IPS DF 19.7 (cell line): ENCODE results near the gene SEMA3B.
"Not testable (repeated sequence)": the region's sequence is repeated elsewhere in the genome, so short reads cannot be mapped to it uniquely, and the experiment has no call there.

Experiments
- DNase-seq: peaks from one replicate; pipeline ENCODE4 v3.0.0-alpha.2; 2013; ENCODE audit warnings: low read depth, low spot score

SEMA3B gene

DNA sequence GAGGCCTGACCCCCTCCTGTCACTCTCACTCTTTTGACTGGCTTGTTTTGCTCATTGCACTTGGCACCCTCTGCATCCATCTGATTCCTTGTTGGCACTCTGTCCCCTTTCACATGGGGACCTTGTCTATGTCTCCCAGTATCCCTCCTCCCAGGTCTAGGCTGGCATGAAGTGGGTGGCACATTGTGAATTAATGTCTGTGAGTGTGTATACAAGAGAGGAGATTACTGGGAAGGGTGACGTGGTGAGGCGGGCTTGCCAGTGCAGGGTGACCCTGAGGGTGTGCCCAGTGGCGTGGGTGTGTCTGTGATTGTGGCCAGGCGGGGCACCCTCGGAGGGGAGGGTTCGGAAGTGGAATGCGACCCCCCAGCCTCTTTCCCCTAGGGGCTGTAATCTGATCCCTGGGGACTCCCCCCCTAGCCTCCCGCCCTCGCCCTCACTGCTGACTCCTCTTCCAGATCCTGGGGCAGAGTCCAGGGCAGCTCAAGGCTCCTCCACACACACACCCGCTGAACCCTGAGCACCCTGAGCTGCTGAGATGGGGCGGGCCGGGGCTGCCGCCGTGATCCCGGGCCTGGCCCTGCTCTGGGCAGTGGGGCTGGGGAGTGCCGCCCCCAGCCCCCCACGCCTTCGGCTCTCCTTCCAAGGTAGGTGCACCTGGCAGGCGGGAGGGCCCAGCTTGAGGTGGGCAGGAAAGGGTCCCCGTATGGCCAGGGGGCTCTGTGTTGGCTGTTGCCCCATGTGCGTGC lies at the start of gene SEMA3B:
TSS of gene SEMA3B (plus strand) at position 445 of the 749 bp plus-strand sequence. CDS start at position 539, 94 bp downstream.
- DNase-seq, result no peak

DNA sequence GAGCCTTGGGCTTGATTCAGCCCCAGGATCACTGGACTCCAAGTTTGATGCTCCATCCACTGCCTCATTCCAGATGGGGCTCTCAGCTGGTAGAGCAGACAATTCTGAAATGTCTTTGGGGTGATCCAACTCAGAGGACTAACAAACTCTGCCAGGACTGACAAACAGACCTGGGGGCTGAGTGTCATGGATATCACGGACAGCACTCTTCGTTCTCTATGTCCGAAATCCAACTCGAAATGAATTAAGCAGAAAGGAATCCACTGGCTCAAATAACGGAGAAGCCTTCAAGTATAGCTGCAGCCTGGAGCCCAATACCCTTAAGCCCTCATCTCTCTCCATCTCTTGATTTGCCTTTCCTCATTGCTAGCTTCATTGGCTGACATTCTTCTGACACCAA lies 49.7 kb upstream of the SEMA3B start:
- no peak for DNase-seq

DNA sequence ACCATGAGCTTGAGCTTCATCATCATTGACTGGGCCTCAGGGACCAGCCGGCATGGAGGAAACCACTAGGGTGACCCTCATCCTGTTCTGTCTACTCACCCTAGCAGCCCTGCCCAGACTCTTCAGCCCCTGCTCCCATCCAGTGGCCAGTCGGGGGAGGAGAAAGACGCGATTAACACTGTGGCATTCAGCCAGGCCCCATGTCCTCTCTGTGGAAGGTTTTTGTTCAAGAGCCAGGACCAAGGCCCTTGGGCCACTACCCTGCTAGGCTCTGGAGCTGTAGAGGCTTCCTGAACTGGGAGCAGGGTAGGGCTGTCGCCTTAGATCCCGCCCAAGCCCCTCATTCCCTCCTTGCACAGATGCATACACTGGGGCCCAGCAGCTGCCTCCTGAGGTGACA lies 48.8 kb upstream of the SEMA3B start:
- DNase-seq, result no peak

DNA sequence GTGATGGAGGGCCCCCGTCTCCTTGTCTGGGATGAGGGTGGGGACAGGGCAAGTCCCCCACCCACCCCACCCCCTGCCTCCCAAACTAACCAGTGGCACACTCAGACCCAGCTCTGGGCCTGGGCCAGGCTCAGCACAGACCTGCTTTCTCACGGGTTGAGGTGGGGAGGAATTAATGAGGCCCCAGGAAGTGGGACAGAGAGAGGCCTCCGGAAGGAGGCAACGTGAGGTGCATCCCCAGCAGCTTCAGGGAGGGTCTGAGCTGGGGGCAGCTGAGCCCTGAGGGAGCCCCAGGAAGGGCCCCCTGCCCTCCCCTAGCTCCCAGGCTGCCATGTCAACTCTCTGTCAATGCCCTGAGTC lies 47.9 kb upstream of the SEMA3B start:
- no peak for DNase-seq

DNA sequence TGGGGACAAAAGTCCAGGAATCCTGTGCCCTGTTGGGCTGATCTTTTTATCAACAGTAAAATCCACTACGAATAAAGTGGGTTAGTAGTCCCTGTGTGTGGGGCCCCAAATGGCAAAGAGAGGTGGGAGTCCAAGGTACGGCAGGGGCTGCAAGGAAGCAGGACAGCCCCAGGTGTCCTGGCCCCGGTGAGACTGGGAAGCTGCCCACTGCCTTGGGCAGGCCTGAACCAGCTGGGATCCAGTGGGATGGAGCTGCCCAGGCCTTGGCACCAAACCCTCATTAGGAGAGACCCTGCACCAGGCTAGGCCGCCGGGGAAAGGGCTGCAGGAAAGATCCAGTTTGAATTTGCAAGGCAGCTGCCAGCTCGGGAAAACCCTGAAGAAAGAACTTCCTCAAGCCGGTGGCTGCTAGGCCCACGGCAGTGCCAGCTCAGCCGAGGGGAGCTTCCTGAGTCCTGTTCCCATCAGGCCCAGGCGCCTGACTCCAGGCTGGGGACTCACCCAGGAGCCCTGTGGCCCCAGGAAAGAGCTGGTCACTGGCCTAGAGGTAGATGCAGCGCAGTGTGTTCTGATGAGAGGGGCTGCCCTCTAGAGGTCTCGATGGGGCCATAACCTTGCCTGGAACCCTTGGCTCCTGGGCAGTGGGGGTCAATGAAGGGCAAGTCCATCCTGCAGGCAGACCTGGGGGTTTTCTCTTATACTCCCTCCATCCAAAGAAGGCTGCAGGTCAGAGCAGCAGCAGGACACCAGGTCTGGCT lies 47.4 kb upstream of the SEMA3B start:
- DNase-seq, result no peak

DNA sequence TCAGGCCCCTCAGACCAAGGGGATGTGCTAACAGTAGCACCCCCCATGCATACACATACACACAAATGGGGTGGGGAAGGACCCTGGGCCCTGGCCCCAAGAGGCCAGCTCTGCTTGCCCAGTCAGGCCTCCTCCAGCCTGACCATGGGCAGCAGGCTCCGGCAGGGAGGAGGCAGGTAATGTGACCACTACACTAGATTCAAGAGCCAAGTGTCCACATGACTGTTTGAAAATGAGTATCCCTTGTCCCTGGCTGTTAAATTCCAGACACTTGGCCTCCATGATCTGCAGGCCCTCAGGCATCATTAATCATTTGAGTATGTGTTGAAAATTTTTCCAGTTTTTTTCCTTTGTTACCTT lies 46.8 kb upstream of the SEMA3B start:
- no peak for DNase-seq

DNA sequence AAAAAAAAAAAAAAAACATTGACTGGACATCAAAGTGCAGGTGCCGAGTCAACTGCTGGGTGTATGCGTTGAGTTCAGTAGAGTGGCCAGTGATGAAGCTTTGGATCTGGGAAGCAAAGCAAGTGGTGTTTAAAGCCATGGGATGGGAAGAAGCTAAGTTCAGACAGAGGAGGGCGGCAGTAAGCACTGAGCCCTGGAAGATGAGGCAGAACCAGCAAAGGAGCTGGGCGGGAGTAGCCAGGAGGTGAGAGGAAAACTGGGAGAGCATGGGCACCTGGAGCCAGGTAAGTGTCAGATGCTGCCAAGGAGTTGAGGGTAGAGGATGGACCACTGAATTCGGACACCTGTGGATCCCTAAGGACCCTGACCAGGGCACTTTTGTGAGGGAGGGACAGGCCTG lies 44.3 kb upstream of the SEMA3B start:
- DNase-seq, result no peak

DNA sequence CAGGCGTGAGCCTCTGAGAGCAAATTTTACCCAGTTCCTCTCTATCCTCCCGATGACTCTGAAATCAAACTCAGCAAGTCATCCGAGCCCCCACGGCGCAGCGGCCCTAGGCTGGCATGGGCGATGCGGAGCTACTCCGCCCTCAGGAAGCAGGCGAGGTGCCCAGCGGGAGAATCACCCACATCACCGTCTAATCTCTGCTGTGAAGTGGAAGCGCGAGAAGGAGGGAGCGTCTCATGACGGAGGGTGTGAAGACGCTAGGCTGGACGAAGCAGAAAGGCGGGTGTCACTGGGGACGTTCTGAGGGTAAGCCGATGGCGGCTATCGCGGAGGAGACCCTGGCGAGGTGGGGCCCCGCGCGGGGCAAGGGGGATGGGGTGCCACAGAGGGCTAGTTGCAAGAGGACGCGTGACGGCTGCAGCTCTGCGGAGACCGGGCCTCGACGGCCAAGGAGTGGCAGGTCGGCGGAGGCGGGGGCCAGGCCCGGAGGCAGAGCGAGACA lies 42.0 kb upstream of the SEMA3B start:
- no peak for DNase-seq

DNA sequence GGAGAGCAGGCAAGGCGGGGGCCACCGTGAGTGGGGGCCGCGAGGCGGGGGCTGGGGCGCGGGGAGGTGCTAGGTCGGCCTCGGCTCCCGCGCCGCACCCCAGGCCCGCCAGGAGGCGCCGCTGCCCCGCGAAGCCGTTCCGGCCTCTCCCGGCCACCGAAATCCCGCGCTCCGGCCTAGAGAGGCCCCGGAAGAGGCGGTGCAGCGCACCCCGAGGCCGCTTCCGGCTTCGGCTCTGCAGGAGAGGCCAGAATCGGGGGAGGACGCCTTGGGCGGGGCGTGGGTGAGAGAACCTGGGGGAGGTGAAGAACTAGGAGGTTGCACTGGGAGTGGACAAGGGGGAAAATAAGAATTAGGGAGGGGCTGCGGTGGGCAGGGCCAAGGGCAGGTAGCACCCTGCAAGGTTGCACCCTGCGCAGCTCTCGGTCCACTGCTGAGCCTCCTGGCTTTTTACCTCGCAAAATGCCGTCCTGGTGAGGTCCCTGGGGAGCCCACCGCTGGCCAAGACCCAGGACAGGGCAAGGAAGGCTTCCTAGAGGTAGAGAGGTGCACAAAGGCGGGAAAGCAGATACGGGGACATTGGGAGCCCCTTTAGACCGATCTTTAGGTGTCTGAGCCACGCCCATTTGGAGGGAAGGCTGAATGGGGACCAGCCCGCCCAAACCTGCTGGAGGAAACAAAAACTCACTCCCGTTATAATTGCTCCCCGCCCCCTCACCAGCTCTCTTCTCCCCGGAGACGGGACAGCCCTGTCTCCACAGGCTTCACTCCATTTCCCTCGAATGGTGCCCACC lies 41.4 kb upstream of the SEMA3B start:
- no peak for DNase-seq

DNA sequence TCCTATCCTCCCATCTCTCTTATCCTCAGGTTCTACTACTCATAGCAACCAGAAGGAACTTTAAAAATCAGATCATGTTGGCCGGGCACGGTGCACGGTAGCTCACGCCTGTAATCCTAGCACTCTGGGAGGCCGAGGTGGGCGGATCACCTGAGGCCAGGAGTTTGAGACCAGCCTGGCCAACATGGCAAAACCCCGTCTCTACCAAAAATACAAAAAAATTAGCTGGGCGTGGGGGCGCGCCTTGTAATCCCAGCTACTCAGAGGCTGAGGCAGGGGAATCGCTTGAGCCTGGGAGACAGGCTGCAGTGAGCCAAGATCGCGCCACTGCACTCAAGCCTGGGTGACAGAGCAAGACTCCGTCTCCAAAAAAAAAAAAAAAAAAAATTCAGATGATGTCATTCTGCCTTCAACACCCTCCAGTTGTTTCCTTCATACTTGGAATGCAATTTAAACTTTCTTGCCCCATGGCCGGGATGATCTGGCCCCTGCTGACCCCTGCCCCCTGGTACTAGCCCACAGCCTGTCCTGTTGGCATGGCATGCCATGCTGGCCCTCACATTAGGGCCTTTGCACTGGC lies 40.7 kb upstream of the SEMA3B start:
- DNase-seq, result not testable (repeated sequence)

DNA sequence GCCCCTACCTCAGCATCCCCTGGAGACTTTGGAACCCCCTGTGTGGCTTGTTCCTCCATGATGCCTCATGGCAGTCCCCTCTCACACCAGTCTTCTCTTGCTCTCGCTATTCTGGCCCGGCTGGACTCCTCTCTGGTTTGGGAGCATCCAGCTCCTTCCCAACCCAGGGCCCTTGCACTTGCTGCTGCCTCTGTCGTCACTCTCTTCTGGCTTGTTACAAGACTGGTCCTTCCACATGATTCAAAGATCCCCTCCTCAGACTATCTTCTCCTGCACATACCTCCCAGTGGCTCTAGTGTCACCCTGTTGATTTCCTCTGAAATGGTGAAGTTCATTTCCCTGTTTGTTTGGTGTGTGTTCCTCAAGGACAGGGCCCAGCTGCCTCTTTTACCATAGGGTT lies 39.5 kb upstream of the SEMA3B start:
- no peak for DNase-seq

DNA sequence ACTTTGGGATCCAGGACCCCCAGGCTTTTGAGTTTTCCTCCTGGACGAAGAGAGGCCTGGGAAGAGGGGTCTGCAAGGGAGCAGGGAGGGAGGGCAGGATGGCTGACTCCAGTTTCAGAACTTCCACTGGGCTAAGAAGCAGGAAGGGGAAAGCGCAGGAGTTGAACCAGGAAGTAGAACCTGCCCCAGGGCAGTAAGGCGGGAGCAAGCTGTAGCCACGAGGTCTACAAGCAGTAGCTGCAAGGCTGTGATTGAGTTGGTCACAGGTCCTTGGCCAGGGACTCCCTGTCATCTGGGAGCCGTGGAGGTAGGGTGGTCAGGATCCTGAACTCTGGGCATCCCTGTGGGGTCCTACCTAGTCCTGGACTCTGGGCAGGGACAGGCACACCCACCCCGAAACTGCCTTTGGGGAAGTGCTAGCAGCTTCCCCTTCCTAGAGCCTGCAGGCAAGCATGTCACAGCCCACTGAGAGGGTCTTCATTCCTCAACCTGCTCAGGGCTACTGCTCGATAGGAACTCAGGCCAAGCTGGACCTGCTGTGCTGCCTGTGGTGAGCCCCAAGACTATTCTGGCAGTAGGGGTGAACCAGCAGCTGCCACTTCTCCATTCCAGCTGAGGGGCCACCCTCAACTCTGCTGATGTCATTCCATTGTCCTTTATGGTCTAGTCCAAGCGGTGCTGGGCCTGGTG lies 38.7 kb upstream of the SEMA3B start:
- no peak for DNase-seq

DNA sequence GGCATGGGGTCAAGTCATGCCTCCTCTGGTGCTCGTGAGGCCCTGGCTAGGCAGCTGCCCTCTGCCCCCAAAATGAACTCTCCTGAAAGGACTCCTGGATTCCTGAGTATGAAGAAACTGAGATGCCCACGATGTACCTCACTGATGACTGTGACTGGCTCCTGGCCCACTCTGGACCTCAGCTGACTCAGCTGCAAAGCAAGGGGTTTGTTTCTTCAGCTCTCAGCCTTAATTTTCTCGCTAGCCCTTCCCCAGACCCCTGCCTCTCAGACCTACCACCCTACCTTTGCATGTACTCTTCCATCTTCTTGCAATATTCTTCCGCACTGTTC lies 38.2 kb upstream of the SEMA3B start:
- no peak for DNase-seq

DNA sequence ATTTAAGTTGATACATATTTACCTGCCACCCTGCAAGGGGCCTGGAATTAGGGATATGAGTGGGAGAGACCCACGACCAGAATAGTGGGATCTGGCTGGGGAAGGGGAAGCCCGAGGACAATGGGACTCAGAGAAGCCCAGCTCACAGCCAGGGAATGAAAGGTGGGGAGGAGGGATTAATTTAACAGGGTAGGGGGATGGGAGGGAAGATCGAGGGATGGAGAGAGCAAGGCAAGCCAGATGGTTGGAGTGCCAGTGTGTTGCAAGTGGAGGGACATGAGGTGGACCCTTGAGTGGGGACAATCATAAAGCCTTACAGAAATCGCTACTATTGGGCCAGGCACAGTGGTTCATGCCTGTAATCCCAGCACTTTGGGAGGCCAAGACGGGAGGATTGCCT lies 37.4 kb upstream of the SEMA3B start:
- DNase-seq, result no peak

DNA sequence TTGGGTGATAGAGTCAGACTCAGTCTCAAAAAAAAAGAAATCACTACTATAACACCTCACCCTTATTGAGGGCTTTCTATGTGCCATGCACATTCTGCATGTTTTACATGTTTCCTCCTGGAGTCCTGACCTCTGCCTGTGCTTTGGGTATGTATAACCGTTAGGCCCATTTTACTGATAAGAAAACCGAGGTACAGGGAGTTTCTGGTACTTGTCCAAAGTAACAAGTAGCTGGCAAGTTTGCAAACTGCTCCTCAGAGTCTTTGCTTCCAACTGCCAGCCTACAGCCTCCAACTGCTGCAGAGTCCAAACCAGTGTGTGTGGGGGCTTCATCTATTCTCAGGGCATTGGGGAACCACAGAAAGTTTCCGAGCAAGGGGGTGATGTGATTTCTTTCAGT lies 36.6 kb upstream of the SEMA3B start:
- DNase-seq, result no peak

DNA sequence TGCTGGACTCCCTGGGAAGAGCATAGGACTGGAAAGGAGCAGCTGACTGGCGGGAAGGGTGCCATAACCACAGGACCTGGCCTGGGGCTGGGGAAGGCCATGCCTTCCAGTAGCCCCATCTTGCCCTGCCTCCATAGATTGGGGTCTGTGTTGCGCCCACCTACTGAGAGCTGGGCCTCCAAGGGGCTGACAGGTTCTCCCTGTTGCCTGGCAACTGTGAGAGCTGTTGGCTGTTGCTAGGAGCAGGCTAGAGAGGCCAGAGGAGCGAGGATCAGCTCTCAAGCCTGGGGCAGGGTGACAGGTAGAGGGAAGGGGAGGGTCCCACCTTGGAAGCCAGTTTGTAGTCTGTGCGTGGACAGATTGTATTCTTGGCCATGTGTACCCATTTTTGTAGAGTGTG lies 35.8 kb upstream of the SEMA3B start:
- no peak for DNase-seq

DNA sequence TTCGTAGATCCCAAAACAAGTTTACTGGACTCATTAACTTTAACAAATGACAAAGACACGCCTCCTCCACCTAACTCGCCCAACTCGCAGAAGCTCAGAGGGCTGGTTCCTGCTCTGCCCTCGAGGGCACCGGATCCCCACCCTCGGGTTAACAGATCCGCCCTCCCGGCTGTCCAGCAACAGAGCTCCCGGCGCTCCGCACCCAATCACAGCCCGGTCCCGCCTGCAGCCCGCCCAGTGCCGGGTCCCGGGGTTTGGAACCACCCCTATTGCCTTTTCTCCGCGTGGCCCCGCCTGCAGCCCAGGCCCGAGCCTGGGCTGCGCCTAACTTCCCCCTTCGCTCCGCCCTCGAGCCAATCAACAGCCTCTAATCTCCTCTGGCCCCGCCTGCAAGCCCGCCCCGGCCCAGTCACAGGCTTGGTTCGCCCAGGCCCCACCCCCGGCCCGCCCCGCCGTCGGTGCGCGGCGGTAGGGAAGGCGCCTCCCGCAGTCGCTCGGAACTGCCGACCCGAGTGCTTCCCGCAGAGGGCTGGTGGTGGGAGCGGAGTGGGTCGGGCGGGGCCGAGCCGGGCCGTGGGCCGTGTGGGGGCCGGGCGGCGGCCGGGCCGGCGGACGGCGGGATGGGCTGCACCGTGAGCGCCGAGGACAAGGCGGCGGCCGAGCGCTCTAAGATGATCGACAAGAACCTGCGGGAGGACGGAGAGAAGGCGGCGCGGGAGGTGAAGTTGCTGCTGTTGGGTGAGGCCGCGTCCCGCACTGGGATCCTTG lies 33.0 kb upstream of the SEMA3B start, which contains the start of gene GNAI2:
TSS of gene GNAI2 (plus strand) at position 489 of the 768 bp plus-strand sequence. CDS start at position 621, 132 bp downstream.
- DNase-seq, result peak; percentile 89

DNA sequence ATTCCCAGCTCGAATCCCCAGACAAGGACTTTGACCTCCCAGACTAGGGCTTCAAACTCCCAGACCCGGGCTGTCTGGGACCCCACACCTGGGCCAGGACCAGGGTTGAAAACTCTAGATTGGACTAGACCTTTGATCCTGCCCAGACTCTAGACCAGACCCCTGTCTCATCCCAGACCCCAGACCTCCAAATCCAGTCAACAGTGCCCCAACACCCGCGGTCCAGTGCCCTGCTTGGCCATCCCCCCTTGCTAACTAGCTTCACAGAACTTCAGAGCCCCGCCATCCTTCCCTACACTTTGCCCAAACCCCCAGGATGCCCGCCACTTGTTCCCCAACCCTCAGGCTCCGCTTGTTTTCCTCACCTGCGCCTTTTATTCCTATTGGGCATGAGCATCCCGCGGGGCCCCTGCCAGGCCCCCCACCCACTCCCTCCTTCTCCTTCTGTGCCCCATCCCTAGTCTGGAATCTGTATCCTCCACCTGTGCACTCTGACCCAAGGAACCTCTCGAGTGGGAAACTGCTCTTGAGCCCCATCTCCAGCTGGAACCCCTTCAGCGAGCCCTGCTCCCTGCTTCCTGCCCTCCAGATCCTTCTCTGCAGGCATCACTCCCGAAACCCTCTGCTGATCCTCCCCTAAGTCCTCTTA lies 32.3 kb upstream of the SEMA3B start:
- no peak for DNase-seq

DNA sequence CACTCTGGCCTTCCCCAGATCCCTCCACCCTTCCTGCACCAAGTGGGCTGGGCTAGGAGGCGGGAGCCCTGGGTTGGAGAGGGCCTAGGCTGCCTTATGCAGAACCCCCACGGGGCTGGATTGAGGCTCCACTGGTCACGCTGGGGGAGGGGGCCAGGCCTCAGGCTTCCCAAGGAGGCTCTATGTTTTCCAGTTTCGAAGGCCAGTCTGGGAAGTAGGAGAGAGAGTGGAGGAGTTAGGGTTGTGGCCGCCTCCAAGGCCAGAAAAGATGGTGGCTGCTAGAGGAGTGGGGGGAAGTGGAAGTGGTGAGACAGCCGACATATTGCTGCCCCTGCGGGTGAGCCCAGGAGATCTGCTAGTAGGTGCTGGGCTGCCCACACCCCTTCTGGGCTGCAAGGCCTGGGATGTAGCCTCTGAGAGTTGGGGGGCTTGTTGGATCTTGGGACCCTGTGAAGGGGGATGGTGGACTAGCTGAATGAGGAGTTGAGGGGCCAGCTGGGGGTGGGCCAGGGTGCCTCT lies 31.8 kb upstream of the SEMA3B start:
- no peak for DNase-seq
